Measurements from ENCODE around the gene NTS.

Gene NTS

DNA sequence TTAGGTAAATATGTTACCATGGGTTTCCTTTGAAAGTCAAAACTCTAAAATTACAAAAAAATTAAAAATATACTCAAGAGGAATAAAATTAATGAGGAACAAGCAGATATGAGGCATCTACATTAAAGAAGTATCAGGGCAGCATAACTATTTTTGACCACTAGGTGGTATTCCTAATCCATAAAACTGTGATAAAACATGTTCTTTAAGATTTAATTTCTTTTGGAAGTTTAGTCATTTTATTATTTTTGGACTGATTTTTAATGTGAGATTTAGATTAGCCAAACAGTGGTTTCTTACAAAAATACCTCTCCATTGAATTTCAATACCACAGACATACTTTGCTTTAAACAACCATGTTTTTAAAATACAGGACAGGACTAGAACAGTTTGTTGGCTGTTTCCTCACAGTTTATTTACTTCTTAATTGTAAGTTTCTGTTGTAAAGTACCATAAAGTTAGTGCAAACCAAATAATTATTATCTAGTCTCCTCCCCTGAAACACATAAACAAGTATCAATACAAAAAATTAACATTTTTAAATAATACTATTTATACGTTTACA is 49.8 kb downstream of the NTS start:
- TF ChIP-seq, protein P1, sequence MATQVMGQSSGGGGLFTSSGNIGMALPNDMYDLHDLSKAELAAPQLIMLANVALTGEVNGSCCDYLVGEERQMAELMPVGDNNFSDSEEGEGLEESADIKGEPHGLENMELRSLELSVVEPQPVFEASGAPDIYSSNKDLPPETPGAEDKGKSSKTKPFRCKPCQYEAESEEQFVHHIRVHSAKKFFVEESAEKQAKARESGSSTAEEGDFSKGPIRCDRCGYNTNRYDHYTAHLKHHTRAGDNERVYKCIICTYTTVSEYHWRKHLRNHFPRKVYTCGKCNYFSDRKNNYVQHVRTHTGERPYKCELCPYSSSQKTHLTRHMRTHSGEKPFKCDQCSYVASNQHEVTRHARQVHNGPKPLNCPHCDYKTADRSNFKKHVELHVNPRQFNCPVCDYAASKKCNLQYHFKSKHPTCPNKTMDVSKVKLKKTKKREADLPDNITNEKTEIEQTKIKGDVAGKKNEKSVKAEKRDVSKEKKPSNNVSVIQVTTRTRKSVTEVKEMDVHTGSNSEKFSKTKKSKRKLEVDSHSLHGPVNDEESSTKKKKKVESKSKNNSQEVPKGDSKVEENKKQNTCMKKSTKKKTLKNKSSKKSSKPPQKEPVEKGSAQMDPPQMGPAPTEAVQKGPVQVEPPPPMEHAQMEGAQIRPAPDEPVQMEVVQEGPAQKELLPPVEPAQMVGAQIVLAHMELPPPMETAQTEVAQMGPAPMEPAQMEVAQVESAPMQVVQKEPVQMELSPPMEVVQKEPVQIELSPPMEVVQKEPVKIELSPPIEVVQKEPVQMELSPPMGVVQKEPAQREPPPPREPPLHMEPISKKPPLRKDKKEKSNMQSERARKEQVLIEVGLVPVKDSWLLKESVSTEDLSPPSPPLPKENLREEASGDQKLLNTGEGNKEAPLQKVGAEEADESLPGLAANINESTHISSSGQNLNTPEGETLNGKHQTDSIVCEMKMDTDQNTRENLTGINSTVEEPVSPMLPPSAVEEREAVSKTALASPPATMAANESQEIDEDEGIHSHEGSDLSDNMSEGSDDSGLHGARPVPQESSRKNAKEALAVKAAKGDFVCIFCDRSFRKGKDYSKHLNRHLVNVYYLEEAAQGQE (IDR thresholded peaks at IDR 0.05; ENCODE audit: insufficient read depth in 1 of 2, low read depth in 2 of 2, low read length in 2 of 2) = no peak
- no peak for TF ChIP-seq SIN3A (IDR thresholded peaks at IDR 0.05; ENCODE audit: borderline replicate concordance, insufficient read depth, low read length)
- TF ChIP-seq POLR2AphosphoS5 (IDR thresholded peaks at IDR 0.05; ENCODE audit: low read depth, low read length) = no peak
- no peak for TF ChIP-seq TAF1 (IDR thresholded peaks at IDR 0.05; ENCODE audit: borderline replicate concordance, insufficient read depth, low read length)
- no peak for TF ChIP-seq FOXP2 (optimal IDR thresholded peaks at IDR 0.05; ENCODE audit: borderline replicate concordance, extremely low read depth, extremely low read length, insufficient read depth)

DNA sequence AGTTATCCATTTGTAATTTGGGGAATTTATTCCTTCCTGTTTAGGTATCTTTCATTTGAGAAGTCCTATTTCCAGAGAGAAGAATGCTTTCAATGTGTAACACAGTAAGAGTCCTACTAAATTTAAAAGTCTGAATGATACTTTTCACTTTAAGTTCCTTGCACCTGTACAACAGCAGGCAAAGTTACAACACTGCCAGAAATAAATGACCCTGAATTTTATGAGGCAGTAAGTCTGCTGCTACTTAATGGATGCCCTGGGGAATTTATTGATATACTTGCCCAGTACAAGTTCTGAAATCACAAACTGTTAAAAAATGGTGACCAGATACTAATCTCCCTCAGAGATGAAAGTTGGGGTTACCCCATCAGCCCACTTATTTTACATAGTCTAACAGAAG is 53.1 kb downstream of the NTS start:
- TF ChIP-seq TAF1 (IDR thresholded peaks at IDR 0.05; ENCODE audit: borderline replicate concordance, insufficient read depth, low read length) (no peak), FOXP2 (optimal IDR thresholded peaks at IDR 0.05; ENCODE audit: borderline replicate concordance, extremely low read depth, extremely low read length, insufficient read depth) (no peak), POLR2AphosphoS5 (IDR thresholded peaks at IDR 0.05; ENCODE audit: low read depth, low read length) (no peak), SIN3A (IDR thresholded peaks at IDR 0.05; ENCODE audit: borderline replicate concordance, insufficient read depth, low read length) (no peak)
- TF ChIP-seq, protein P1 (IDR thresholded peaks at IDR 0.05; ENCODE audit: insufficient read depth in 1 of 2, low read depth in 2 of 2, low read length in 2 of 2) = no peak

Measured in PFSK-1 (cell line).